ENCODE measurements around the gene RBFOX1.

The RBFOX1 gene

DNA sequence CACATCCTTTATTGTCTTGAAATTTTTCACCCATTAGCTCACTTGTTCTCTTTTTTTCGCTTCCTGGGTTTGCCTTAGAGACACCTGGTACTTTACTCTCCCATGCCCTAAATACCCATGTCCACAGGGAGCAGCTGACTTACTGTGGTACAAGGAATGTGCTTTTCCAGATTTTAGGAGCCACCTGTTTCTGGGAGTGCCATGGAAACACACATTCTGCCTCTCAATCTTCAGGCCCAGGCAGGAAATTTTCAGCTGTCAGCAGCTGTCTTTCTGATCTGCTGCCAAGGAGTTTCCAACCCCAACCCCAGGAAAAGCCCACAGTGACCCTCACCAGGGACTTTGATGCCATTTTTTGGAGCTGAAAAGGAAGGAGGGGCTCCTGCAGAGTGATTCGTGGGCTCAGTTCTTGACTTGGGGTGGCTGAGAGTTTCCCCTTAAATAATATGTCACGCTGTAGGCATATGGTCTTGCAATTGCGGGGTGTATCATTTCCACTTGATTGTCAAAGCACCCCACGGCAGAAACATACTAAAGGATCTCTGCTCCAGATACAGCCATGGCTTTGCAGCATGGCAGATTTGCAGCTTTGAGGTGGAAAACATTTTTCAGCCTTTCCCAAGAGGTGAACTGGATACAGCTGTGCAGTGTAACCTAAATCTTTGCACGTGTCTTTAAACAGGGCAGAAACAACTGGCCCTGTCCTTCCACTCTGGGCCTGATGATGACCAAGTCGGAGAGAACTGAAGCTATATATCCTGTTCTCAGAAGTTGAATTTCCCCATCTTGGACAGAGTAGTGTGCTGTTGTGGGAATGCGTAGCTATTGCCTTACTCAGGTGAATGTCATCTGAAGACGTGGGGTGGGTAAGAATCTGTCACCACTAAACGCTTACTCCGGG, 19.2 kb downstream of the RBFOX1 start:
- TF ChIP-seq, protein P1, sequence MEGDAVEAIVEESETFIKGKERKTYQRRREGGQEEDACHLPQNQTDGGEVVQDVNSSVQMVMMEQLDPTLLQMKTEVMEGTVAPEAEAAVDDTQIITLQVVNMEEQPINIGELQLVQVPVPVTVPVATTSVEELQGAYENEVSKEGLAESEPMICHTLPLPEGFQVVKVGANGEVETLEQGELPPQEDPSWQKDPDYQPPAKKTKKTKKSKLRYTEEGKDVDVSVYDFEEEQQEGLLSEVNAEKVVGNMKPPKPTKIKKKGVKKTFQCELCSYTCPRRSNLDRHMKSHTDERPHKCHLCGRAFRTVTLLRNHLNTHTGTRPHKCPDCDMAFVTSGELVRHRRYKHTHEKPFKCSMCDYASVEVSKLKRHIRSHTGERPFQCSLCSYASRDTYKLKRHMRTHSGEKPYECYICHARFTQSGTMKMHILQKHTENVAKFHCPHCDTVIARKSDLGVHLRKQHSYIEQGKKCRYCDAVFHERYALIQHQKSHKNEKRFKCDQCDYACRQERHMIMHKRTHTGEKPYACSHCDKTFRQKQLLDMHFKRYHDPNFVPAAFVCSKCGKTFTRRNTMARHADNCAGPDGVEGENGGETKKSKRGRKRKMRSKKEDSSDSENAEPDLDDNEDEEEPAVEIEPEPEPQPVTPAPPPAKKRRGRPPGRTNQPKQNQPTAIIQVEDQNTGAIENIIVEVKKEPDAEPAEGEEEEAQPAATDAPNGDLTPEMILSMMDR (IDR thresholded peaks at IDR 0.05; ENCODE audit: control insufficient read depth, extremely low read depth, insufficient read depth): no peak
- no peak overlapping the region for H3K4me3 ChIP-seq (ENCODE audit: low read depth, low read length)
- no peak for DNase-seq (ENCODE audit: low read depth)

DNA sequence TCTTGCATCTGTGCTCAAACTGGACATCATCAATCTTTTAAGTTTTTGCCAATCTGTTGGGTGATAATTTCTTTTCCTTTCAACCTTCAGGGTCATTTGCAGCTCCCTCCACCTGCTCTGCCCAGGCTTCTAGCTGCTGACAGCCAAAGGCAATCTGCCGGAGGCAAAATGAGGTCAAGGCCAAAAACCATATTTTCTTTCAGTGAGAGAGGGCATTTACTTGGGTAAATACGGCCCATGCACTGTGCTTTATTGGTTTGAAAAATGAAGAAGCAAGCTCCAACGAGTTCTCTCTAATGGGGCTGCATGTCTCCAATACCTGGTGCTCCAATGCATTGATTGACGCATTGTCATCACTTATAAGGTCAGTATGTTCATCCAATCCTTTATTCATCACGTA, 23.1 kb downstream of the RBFOX1 start:
- DNase-seq (ENCODE audit: low read depth): no peak
- H3K4me3 ChIP-seq (ENCODE audit: low read depth, low read length): no peak overlapping the region
- TF ChIP-seq, protein P1 (IDR thresholded peaks at IDR 0.05; ENCODE audit: control insufficient read depth, extremely low read depth, insufficient read depth): no peak

DNA sequence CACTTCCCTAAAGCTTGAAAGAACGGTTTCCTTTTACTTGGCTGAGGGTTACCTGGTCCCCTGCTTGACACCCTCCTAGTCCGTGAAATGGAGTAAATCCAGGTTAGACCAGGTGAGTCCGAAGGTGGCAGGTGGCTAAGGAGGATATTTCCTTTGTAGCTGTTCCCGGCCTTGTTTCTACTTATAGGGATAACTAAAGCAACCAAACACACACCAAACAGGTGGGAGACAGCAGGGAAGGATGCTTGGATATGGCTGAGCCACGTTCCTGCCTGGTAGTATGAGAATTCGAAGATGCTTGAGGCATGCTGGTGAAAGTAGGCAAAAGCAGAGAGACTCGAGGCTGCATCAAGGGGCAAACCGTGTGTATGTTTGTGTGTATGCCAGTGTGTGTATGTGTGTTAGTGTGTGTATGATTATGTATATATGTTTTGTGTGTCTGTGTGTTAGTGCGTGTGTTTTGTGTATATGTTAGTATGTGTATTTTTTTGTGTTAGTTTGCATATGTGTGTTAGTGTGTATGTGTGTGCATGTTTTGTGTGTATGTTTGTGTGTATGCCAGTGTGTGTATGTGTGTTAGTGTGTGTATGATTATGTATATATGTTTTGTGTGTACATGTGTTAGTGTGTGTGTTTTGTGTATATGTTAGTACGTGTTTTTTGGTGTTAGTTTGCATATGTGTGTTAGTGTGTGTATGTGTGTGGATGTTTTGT, 28.9 kb downstream of the RBFOX1 start:
- TF ChIP-seq, protein P1 (IDR thresholded peaks at IDR 0.05; ENCODE audit: control insufficient read depth, extremely low read depth, insufficient read depth): no peak
- H3K4me3 ChIP-seq (ENCODE audit: low read depth, low read length): no peak overlapping the region
- DNase-seq (ENCODE audit: low read depth): no peak

DNA sequence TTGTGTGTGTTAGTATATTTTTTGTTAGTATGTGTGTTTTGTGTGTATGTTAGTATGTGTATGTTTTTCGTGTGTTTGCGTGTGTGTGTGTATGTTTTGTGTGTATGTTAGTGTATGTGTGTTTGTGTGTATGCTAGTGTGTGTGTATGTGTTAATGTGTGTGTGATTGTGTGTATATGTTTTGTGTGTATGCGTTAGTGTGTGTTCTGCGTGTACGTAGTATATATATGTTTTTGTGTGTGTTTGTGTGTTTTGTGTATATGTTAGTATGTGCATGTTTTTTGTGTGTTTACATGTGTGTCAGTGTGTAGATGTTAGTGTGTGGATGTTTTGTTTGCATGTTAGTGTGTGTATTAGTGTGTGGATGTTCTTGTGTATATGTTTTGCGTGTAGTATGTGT, 29.6 kb downstream of the RBFOX1 start:
- DNase-seq (ENCODE audit: low read depth): no peak
- no peak overlapping the region for H3K4me3 ChIP-seq (ENCODE audit: low read depth, low read length)
- TF ChIP-seq, protein P1 (IDR thresholded peaks at IDR 0.05; ENCODE audit: control insufficient read depth, extremely low read depth, insufficient read depth): no peak

DNA sequence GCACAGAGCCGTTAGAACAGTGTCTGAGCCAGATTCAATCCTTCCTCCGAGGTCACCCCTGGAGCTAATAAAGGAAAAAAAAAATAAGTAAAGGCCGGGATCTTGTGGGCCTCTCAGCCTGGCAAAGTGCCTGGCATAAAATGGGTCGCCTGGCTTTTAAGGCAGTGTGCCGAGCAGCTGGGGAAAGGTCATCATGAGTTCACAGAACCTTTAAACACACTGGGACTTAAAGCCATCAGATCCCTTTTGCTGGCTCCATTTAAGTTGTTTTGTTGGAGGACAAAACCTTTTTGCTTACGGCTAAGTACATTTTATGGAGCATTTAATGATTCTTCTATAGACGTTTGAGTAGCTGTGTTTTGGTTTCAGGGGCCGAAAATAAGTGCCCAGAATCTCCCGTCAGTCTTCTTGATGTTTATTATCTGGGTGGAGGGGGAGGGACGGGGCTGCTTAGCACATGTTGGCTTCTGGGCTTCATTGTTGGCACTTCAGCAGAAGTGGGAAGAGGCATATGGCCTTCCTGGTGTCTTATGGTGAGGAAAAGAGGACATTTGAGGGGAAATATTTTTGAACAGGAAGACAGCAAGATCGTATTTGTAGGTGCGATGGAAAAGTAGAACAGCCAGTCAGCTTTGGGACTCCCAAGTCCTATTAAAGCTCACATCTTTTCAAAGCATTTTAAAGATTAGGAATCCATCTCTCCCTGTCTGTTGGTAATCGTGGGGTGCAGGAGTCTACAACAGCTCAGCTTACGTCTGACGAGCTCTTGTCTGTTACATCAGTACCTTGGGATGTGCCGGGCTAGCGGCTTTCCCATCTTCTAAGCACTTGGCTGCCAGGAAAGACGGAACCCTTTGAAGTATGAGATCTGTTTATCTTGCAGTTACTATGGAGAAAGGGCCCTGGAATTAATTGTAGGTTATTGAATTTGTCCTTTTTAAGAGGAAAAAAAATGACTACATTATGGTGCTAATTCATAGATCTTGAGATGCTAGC, 31.1 kb downstream of the RBFOX1 start:
- no peak overlapping the region for H3K4me3 ChIP-seq (ENCODE audit: low read depth, low read length)
- DNase-seq (ENCODE audit: low read depth): no peak
- TF ChIP-seq, protein P1 (IDR thresholded peaks at IDR 0.05; ENCODE audit: control insufficient read depth, extremely low read depth, insufficient read depth): no peak

DNA sequence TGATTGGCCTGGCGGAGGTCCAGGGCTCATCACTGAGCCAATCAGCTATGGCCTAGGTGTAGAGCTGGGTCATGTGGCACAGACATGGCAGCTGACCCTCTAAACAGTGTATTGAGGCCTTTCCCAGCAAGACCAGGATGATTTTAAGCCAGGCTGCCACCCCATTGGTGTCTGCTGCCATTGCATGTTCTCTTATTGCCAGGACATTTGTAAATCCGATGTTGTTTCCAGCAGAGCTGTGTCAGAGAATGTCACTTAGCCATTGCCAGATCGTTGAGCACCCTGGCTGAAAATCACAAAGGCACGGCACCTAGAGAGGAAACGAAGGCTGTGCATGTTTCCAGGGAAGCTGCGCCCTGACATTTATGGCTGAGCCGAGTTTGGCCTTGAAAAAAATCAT, 33.4 kb downstream of the RBFOX1 start:
- DNase-seq (ENCODE audit: low read depth): no peak
- no peak overlapping the region for H3K4me3 ChIP-seq (ENCODE audit: low read depth, low read length)
- TF ChIP-seq, protein P1 (IDR thresholded peaks at IDR 0.05; ENCODE audit: control insufficient read depth, extremely low read depth, insufficient read depth): no peak

Data from LNCaP clone FGC (cell line).